Heart left ventricle (tissue), 16 donors: Measurements from ENCODE around the gene PCP2. TPM values are rescaled to one million over a fixed set of nuclear protein-coding genes. Genes with fewer than 3 reads are reported as not detected.

Experiments
- ATAC-seq, 4 donors: fragments of 200-7000 bp; cut with Tn5 transposase; one replicate each; pipeline ENCODE4 v1.9.1; 2020 to 2022; ENCODE audit warnings: moderate library complexity in 4 of 4, mild to moderate bottlenecking in 3 of 4, moderate number of reproducible peaks in 1 of 4
- DNase-seq, 5 donors: peaks; one replicate each; pipeline ENCODE4 v3.0.0-alpha.2; 2020
- H3K27ac ChIP-seq, 12 donors: fragments of 200-600 bp; sonication (generic) in 4 of 12; one replicate each; pipeline versions ENCODE4 v1.5.0 to v1.8.0; 2016 to 2022; ENCODE audit warnings: mild to moderate bottlenecking in 2 of 12
- H3K27me3 ChIP-seq, 9 donors: fragments of 200-600 bp; sonication (generic) in 2 of 9; one replicate each; pipeline versions ENCODE4 v1.5.1 to v1.8.0; 2016 to 2022; ENCODE audit warnings: mild to moderate bottlenecking in 3 of 9
- H3K36me3 ChIP-seq, 9 donors: fragments of 200-600 bp; sonication (generic) in 2 of 9; one replicate each; pipeline versions ENCODE4 v1.5.0 to v1.8.0; 2018 to 2022; ENCODE audit warnings: mild to moderate bottlenecking in 2 of 9
- H3K4me1 ChIP-seq, 12 donors: fragments of 200-600 bp; sonication (generic) in 4 of 12; one replicate each; pipeline versions ENCODE4 v1.5.0 to v1.8.0; 2016 to 2022; ENCODE audit warnings: mild to moderate bottlenecking in 3 of 12
- H3K4me3 ChIP-seq, 12 donors: fragments of 200-600 bp; sonication (generic) in 4 of 12; one replicate each; pipeline versions ENCODE4 v1.5.0 to v1.8.0; 2017 to 2022; ENCODE audit warnings: mild to moderate bottlenecking in 9 of 12, moderate library complexity in 4 of 12
- H3K9me3 ChIP-seq, 12 donors: fragments of 200-600 bp; sonication (generic) in 4 of 12; one replicate each; pipeline versions ENCODE4 v1.5.0 to v1.8.0; 2016 to 2022; ENCODE audit warnings: mild to moderate bottlenecking in 1 of 12
- POLR2A ChIP-seq, 2 donors: fragments of 450-650 bp; IDR thresholded peaks; one replicate each; pipeline ENCODE4 v1.6.1; 2017; ENCODE audit warnings: antibody characterized with exemption in 2 of 2, mild to moderate bottlenecking in 2 of 2, moderate library complexity in 2 of 2
- WGBS, 4 donors: extraction: QIAGEN DNeasy Blood & Tissue Kit in 2 of 4; methylation state at CpG; one replicate each; pipeline versions ENCODE4 v1.1.5 to v1.1.7; 2013 to 2018; 5-methylcytosine and 5-hydroxymethylcytosine counted together
- intact Hi-C, 10 donors: fragments of 100-400 bp; cut with DNase I; formaldehyde crosslinking; loops; one replicate each; pipeline versions ENCODE4 v1.11.1 to v1.14.2; 2022
- polyA plus RNA-seq, 2 donors: library from polyadenylated mRNA; stranded (reverse); fragments of 200-250 nt; gene quantifications; one replicate each; pipeline ENCODE4 v1.2.3, GENCODE V29; 2013
- total RNA-seq, 9 donors: library from RNA; depleted of rRNA in 2 of 9; stranded (reverse); fragments of >200 nt in 2 of 9; fragmentation: NEBNext Ultra II Directional in 3 of 9; extraction: Animal tissue kit (Norgen Biotek cat#: 25700) in 3 of 9; gene quantifications; one replicate each; pipeline versions ENCODE4 v1.1.0 to v1.2.4, GENCODE V29; 2016 to 2023
- TF ChIP-seq, protein P1 (sequence below), 12 donors: fragments of 200-600 bp; sonication (generic) in 4 of 12; IDR thresholded peaks; one replicate each; pipeline versions ENCODE4 v1.5.0 to v1.8.0; 2018 to 2022; ENCODE audit warnings: antibody characterized with exemption in 12 of 12, mild to moderate bottlenecking in 5 of 12
- donor health status: ischemic (EF 13 %, LVEDD 7.1; RV severe dilation, severe dysfunction).
- donor health status: healthy with polysubstance abuse.
- donor health status: DM: no; HTN: yes; CAD: no.
- donor health status: DM: no; HTN: no; CAD: no.
- donor health status: ischemic (EF 25% LVEDD 6.9; RV normal size, moderate dysfunction).
- donor health status: ischemic (EF 25% LVEDD 5.7; RV mildly dilated, moderate dysfunction).
- donor health status: healthy.
- donor health status: DM: yes; HTN: yes; CAD: no.
- donor health status: ischemic (EF 35%, LVEDD 5.7; RV mildly dilated, moderate dysfunction).
- donor health status: nonischemic (EF 11% LVEDD 7.7; RV severe dilation, severe dysfunction).
- donor health status: DM: yes; HTN: yes; CAD: no.
- donor health status: PGD.
- donor health status: ischemic (EF 29% LVEDD 5.4; RV normal size, mild dysfunction).
- donor health status: nonischemic (EF 23%, LVEDD 6.1; RV moderate dilation, normal function).

The PCP2 gene
- total and polyA plus RNA-seq, 11 donors, result 0.54 to 3.0 (median 1.3) TPM

- WGBS, 4 donors, result 27 to 57% (median 37%) methylated on average over 2 of the region's 2 CpGs
- intact Hi-C loops, result loop anchor here in 7 of 10 donors (5.0 to 10.0 kb wide), 6 partner anchors 145 to 602 kb away; partner anchors contain the start of gene MAP2K7 (in 1 of the 7)
- ATAC-seq, result no peak
Observed at GRCh38 chr19:7650148-7650547, 16.6 kb upstream of the PCP2 start.

DNA sequence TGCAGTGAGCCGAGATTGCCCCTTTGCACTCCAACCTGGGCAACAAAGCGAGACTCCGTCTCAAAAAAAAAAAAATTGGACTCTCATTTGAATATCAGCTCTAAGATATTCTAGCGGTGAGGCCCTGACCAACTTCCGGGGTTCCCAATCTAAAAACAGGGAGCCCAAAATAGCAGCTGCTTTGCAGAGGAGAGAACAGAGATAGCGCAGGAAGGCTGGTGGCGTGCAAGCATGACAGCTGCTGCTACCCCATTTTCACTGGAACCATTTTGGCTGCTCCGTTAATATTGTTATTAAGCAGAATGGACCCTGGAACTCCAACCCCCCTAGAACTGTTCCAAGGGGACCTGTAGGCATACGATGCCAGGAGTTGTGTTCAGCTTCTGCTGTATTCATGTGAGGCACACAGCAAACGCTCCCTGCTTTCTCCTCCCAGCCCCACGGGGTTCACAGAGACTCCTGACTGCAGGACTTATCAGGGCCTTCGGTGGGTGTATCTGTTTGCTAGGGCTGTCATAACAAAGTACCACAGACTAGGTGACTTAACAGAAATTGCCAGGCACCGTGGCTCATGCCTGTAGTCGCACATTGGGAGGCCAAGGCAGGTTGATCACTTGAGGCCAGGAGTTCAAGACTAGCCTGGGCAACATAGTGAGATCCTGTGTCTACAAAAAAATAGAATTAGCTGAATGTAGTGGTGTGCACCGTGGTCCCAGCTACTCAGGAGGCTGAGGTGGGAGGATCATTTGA, 14.9 kb upstream of the PCP2 start:
- Histone ChIP-seq H3K27me3 (peaks cover 0 to 15% (median 0%) of the 10 kb centered on the region in 9 donors), H3K36me3 (peaks cover 0 to 11% (median 0%) of the 10 kb centered on the region in 9 donors), H3K4me1 (peaks cover 0 to 19% (median 0%) of the 10 kb centered on the region in 12 donors), H3K4me3 (no peak overlapping the region), H3K9me3 (no peaks in the 10 kb centered on the region), H3K27ac (no peak overlapping the region)
- DNase-seq (no peak), ATAC-seq (peak in 2 of 4 donors; percentile 32 to 41)
- intact Hi-C loops, result no loop called here
- TF ChIP-seq, protein P1, sequence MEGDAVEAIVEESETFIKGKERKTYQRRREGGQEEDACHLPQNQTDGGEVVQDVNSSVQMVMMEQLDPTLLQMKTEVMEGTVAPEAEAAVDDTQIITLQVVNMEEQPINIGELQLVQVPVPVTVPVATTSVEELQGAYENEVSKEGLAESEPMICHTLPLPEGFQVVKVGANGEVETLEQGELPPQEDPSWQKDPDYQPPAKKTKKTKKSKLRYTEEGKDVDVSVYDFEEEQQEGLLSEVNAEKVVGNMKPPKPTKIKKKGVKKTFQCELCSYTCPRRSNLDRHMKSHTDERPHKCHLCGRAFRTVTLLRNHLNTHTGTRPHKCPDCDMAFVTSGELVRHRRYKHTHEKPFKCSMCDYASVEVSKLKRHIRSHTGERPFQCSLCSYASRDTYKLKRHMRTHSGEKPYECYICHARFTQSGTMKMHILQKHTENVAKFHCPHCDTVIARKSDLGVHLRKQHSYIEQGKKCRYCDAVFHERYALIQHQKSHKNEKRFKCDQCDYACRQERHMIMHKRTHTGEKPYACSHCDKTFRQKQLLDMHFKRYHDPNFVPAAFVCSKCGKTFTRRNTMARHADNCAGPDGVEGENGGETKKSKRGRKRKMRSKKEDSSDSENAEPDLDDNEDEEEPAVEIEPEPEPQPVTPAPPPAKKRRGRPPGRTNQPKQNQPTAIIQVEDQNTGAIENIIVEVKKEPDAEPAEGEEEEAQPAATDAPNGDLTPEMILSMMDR (IDR thresholded peaks at IDR 0.05), result no peak
- TF ChIP-seq POLR2A (IDR thresholded peaks at IDR 0.05), result no peak
- WGBS, 4 donors, result 61 to 65% (median 63%) methylated on average over 14 to 15 of the region's 15 CpGs

More at GRCh38 chr19:7650148-7650547, 16.6 kb upstream of the PCP2 start:
- H3K9me3 ChIP-seq, result no peaks in the 10 kb centered on the region
- no peak overlapping the region for H3K4me3 ChIP-seq
- no peak for DNase-seq
- peaks cover 0 to 11% (median 0%) of the 10 kb centered on the region in 12 donors for H3K4me1 ChIP-seq
- TF ChIP-seq POLR2A (IDR thresholded peaks at IDR 0.05), result no peak
- TF ChIP-seq, protein P1 (IDR thresholded peaks at IDR 0.05), result no peak
- H3K27me3 ChIP-seq, result peaks cover 0 to 15% (median 0%) of the 10 kb centered on the region in 9 donors
- H3K36me3 ChIP-seq, result peaks cover 0 to 11% (median 0%) of the 10 kb centered on the region in 9 donors
- no peak overlapping the region for H3K27ac ChIP-seq

GRCh38 chr19:7647156-7647555, 13.6 kb upstream of the PCP2 start:
- no peak for DNase-seq
- Histone ChIP-seq H3K27me3 (peaks cover 0 to 15% (median 0%) of the 10 kb centered on the region in 9 donors), H3K9me3 (no peaks in the 10 kb centered on the region), H3K27ac (no peak overlapping the region), H3K4me3 (no peak overlapping the region), H3K36me3 (peaks cover 0 to 11% (median 0%) of the 10 kb centered on the region in 9 donors), H3K4me1 (peaks cover 0 to 15% (median 0%) of the 10 kb centered on the region in 12 donors)
- WGBS, 4 donors, result 89 to 95% (median 91%) methylated on average over 16 to 26 of the region's 26 CpGs
- TF ChIP-seq POLR2A (IDR thresholded peaks at IDR 0.05), result no peak
- TF ChIP-seq, protein P1 (IDR thresholded peaks at IDR 0.05), result no peak
- intact Hi-C loops, result no loop called here
- ATAC-seq, result no peak

DNA sequence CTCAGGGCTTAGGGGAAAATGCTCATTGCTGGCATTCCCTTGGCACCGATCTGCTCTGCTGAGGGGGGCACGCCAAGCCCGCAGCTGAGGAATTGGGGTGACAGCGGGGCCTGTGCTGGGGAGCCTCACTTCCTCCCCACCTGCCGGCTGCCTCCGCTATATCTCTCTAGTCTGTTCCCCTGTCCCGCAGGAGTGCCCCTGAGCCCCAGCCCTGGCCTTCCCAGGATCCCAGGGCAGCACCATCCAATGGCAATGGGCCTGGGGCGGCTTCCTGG, 12.8 kb upstream of the PCP2 start:
- 75 to 100% (median 81%) methylated on average over 3 to 8 of the region's 8 CpGs for WGBS, 4 donors
- Histone ChIP-seq H3K4me3 (no peak overlapping the region), H3K27me3 (peaks cover 0 to 15% (median 0%) of the 10 kb centered on the region in 9 donors), H3K36me3 (peaks cover 0 to 11% (median 0%) of the 10 kb centered on the region in 9 donors), H3K27ac (no peak overlapping the region), H3K9me3 (no peaks in the 10 kb centered on the region), H3K4me1 (peaks cover 0 to 14% (median 0%) of the 10 kb centered on the region in 12 donors)
- TF ChIP-seq, protein P1 (IDR thresholded peaks at IDR 0.05), result no peak
- no peak for TF ChIP-seq POLR2A (IDR thresholded peaks at IDR 0.05)
- DNase-seq (no peak), ATAC-seq (no peak)
- intact Hi-C loops, result no loop called here
